Dermis blood vessel endothelial cell (primary cell): ENCODE data around the gene ADAMTS14. TPM values are rescaled to one million over a fixed set of nuclear protein-coding genes. Genes with fewer than 3 reads are reported as not detected.
"Not testable (repeated sequence)": the region's sequence is repeated elsewhere in the genome, so short reads cannot be mapped to it uniquely, and the experiment has no call there.

ENCODE experiments used
- DNase-seq: peaks from one replicate; pipeline ENCODE4 v3.0.0; 2010
- total RNA-seq: library from RNA; depleted of rRNA; stranded (reverse); fragments of >200 nt; gene quantifications from 2 replicates; pipeline ENCODE4 v1.2.3, GENCODE V29; 2014

Gene ADAMTS14
- total RNA-seq, 1 donor from 2014 or later: under 0.01 TPM

GRCh38 chr10:70752571-70752970, 80.3 kb downstream of the ADAMTS14 start:
- DNase-seq: no peak

DNA sequence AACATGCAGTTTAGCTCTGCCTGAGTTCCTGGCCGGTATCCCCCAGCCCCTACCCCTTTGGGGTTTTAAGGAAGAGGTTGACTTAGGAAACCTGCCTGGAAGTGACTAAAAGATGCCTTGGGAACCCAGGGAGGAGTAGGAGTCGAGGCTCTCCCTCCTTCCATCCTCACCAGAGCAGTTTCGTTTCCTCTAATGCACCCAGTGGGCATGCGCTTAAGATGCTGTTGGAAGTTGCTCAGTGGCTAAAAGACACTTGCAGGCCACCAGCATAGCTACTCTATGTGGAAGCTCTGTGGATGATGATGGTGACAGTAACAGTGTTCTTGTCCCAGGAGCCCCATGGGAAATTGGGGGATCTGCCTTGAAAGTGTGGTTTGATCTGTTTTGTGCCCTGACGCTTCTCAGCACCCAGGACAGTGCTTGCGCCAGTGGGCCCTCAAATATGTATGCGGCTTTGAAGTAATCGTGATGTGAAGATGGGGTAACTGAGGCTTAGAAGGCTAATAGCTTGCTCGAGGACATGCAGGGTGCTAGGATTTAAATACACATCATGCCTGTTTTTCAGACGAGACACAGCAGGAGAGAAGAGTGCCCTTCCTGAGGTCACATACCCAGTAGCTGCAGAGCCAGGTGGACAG, 80.8 kb downstream of the ADAMTS14 start:
- DNase-seq: no peak

DNA sequence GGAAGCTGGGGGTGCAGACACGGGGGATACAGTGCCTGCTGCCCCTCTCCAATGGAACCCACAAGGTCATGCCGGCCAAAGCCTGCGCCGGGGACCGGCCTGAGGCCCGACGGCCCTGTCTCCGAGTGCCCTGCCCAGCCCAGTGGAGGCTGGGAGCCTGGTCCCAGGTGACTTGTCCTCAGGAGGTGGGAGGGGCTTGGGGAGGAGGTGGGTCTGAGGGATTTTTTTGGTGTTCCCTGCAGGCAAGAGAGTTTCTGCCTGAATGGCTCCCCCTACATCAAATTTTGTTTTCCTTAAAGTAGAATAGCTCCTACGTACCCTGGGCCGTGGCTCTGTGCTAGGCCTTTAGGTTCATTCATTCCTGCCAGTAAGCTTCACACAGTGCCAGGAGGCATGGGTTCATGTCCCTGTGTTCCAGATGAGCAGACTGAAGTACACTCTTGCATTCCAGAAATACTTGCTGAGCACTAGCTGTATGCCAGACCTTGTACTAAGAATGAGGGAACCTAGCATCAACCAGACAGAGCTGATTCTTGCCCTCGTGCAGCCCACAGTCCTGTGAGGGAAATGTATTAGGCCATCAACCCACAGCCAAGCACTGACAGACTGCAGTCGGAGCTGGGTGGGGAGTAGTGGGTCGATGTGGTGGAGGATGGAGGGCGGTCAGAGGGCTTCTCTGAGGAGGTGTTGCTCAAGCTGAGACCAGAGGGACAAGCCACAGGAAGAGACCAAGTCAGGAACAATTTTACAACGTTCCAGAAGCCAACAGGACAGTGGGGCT, 81.7 kb downstream of the ADAMTS14 start:
- DNase-seq: no peak

DNA sequence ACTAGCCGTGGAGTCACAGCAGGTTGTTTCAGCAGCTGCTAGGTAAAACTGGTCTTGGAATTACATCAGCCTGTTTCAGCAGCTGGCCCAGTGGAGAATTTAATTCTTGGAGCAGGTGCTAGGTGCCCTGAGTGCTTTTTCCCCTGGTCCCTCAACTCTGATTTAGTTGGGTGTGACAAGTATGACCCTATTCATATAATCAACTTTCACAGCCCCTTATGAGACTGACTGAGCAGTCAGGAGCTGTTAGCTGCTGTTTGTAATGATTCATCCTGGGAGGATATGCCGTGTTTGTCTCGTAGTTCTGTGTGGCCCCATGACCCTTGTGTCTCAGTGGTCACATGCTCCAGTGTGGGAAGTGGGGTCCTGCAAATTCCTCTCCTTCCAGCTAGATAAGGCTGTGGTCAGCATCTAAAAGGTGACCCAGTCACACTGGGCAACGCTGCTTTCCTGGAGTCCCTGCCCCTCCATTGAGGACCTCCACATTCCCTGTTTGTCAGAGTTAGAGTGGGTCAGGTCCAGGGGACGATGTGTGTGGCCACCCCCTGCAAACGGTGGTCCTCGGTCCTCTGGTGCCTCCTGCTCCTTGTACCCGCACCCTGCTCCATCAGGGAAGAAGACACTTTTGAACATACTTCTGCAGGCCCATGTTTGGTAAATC, 84.5 kb downstream of the ADAMTS14 start:
- DNase-seq: peak; percentile 24

DNA sequence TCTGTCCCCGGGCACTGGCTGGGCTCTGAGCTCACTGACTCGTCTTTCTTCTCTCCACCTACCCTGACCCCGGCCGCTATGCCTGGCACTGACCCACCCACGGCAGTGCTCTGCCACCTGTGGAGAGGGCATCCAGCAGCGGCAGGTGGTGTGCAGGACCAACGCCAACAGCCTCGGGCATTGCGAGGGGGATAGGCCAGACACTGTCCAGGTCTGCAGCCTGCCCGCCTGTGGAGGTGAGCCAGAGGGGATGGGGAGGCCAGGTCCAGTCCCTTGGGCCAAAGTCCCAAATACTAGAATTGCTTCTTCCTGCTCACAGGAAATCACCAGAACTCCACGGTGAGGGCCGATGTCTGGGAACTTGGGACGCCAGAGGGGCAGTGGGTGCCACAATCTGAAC, 85.5 kb downstream of the ADAMTS14 start:
- DNase-seq: no peak

DNA sequence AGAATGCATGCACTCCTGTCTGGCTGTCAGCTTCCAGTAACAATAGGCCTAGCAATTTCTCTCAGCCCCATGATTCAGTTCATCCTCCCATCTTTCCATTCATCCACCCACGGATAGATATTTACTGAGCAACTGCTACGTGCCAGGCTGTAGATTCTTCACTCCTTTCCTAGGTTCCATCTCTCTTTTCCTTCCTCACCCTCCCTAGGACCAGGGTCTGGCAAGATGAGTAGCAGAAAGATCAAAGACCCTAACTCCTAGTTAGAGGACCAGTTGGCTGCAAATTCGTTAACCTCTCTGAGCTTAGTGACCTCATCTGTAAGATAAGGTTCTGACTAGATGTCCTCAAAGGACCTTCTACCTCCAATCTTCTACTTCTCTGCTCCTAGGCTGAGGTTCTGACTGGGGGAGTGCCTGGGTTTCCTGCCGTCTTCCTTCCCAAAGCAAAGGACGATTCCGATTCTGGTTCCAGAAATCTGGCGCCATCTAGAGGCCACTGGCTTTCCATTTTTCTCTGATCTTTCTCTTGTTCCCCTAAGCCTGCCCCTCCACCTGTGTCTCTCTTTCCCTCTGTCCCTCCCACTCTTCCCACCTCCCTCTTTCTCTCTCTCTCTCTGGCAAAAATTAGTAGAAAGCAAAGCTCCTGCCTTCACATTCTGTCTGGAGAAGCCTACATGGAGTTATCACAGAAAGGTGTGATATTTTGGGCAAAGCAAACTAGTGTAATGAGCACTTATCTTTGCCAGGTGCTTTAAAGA, 86.6 kb downstream of the ADAMTS14 start:
- peak; percentile 77 for DNase-seq

- no peak for DNase-seq
Measured at GRCh38 chr10:70759781-70760180, 87.5 kb downstream of the ADAMTS14 start.

- DNase-seq: no peak
Measured at GRCh38 chr10:70760271-70760787, 88.0 kb downstream of the ADAMTS14 start.

GRCh38 chr10:70761031-70761601, 88.8 kb downstream of the ADAMTS14 start:
- DNase-seq: peak; percentile 28

- no peak for DNase-seq
Measured at GRCh38 chr10:70761727-70762350, 89.5 kb downstream of the ADAMTS14 start.

DNA sequence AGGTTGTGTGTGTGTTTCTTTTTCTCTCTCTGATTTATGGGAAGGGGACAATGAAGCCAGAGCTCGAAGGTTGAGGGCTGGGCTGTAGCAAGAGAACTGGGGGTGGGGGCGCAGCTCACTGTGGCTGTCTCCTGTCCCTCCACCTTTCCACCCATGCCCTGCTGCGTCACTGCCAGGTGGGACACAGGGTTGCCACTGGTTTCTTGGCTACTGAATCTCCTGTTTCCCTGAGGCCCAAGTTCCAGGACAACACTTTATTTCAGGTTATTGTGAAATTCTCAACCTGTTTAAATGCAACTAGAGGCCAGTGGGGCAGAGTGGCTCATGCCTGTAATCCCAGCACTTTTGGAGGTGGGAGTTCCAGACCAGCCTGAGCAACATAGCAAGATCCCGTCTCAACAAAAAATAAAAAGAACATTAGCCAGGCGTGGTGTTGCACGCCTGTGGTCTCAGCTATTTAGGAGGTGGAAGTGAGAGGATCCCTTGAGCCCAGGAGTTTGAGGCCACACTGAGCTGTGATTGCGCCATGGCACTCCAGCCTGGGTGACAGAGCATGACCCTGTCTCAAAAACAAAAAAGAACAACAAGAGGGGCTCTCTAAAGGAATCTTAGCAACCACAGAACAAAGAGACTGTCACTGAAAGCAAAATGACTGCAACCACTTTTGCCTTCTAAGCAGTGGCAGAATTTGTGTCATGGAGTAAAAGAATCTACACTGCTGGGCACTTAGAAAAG, 90.3 kb downstream of the ADAMTS14 start:
- DNase-seq: no peak

DNA sequence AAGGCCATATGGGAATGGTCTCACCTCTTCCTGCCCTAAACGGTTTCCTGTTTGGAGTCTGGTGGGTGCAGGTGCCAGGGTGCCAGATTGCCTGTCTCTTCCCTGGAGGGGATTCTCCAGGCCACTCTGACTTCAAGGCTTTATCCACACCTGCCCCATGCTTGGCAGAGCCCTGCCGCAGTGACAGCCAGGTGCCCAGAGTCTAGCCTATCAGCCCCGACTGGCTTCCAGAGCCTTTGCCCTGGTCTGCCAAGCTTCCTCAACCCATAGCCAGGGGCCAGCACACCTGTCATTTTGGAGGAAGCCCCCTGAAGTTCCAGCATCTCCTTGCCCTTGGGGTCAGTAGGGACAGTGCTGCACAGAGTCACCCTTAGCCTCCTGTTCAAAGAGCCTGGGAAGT, 91.3 kb downstream of the ADAMTS14 start:
- no peak for DNase-seq

- DNase-seq: no peak
Measured at GRCh38 chr10:70765794-70766594, 93.7 kb downstream of the ADAMTS14 start.

DNA sequence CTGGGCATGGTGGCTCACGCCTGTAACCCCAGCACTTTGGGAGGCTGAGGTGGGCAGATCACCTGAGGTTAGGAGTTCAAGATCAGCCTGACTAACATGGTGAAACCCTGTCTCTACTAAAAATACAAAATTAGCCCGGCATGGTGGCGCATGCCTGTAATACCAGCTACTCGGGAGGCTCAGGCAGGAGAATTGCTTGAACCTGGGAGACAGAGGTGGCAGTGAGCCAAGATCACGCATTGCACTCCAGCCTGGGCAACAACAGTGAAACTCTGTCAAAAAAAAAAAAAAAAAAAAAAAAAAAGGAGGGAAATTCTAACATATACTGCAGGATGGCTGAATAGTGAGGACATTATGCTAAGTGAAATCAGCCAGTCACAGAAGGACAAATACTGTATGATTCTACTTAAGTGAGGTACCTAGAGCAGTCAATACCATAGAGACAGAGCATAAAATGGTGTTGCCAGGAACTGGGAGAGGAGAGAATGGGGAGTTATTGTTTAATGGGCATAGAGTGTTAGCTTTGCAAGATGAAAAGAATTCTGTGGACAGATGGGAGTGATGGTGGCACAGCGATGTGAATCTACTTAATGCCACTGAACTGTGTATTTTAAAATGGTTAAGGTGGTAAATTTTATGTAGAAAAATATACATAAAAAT, 95.8 kb downstream of the ADAMTS14 start:
- not testable (repeated sequence) for DNase-seq

DNA sequence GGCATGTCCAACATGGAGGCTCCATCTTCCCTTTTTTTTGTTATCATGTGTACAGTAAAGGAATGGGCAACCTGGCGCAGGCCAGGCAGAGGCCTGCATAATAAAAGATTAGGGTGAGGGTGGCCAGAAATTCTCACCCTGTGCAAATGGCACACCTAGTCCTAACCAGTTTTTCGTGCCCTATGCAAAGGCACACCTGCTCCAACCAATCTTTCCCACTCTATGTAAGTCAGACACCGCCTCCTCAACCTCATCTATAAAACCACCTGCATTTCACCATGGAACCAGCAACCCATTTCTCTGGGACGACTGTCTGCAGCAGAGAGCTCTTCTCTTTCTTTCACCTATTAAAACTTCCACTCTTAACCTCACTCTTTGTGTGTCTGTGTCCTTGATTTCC, 96.8 kb downstream of the ADAMTS14 start:
- DNase-seq: no peak

GRCh38 chr10:70770001-70770400, 97.7 kb downstream of the ADAMTS14 start:
- no peak for DNase-seq

DNA sequence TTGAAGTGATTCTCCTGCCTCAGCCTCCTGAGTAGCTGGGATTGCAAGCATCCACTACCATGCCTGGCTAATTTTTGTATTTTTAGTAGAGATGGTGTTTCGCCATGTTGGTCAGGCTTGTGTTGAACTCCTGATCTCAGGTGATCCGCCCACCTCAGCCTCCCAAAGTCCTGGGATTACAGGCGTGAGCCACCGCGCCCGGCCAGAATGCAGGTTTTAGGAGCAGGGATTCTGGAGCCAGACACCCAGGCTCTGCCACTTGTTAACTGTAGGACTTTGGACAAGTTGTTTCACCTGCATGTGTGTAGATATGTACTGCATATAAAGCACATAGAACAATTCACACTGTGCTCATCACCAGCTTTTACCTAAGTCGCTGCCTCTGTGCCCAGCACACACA, 98.2 kb downstream of the ADAMTS14 start:
- DNase-seq: not testable (repeated sequence)

DNA sequence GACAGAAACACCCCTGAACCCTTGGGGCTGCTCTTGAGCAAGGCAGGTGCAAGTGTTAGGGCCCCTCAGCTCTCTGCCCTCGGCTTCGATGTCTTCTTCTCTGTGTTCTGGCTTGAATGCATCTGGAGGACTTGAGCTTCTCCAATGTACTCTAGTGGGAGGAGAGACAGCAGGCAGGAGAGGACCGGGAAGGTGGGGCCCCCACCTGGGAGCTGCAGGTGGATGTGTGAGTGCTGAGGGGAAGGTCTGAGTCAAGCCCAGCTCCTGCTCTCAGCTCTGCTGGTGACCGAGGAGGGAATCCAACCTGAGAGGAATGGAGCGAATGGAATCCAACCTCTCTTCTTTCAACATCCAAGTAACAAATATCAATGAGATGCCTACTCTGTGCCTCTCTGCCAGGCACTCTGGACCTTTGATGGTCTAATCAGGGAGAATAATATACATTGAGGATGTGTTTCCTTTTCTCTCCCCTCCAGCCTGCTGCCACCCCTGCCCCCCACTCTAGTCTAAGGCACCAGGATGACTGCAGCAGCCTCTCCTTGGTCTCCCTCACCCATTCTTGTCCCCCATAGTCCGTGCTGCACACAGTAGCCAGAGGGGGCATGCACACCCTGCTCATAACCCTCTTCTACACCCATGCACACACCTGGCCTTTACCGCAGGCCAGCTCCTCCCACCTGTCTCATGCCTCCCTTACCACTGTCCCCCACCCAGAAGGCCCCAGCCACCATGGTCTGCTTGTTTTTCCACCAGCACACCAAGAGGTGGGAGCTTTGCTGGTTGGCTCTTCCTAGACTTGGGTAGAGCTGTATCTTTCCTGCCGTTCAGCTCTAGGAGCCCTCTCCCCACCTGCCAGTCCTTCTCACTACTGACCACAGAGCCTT, 99.2 kb downstream of the ADAMTS14 start:
- no peak for DNase-seq

DNA sequence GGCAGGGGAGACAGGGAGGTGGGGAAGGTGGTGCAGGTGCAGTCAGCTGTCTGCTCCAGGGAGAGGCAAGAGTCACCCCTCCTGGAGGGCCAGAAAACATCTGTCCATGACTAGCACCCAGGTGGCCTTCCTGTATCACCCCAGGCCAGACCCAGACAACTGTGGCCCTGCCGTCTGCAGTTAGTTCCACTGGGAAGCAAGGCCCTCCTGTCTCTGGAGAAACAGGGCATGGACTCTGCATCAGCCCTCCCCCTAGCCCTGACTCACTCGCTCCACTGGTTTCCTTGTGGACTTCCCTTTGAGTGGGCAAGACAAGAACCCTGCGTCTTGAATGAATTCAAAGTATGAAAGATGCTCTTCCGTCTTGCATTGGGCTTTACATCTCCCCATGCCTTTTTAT, 100.3 kb downstream of the ADAMTS14 start:
- no peak for DNase-seq
